Transverse colon (tissue), 4 donors: ENCODE results near the gene EML4.

Source experiments
- CTCF ChIP-seq, 5 experiments: fragments of 200-600 bp in 3 of 5; fragments of 450-650 bp in 2 of 5; sonication (generic) in 3 of 5; IDR thresholded peaks; 1 replicate in 2 of 5; 2 replicates in 3 of 5; pipeline ENCODE4 v1.5.1; 2016 to 2017; ENCODE audit warnings: antibody characterized with exemption in 5 of 5, inconsistent platforms in 3 of 5, mild to moderate bottlenecking in 2 of 5, moderate library complexity in 1 of 5
- EP300 ChIP-seq: sonication (generic); formaldehyde crosslinking; IDR thresholded peaks from one replicate; pipeline ENCODE4 v1.6.1; 2017; ENCODE audit warnings: antibody characterized with exemption, low read depth
- POLR2A ChIP-seq: fragments of 450-650 bp; IDR thresholded peaks from one replicate; pipeline ENCODE4 v1.6.1; 2016; ENCODE audit warnings: antibody characterized with exemption, mild to moderate bottlenecking, moderate library complexity
- POLR2AphosphoS5 ChIP-seq, 3 donors: sonication (generic); formaldehyde crosslinking; IDR thresholded peaks; one replicate each; pipeline ENCODE4 v1.6.1; 2016; ENCODE audit warnings: antibody characterized with exemption in 3 of 3

DNA sequence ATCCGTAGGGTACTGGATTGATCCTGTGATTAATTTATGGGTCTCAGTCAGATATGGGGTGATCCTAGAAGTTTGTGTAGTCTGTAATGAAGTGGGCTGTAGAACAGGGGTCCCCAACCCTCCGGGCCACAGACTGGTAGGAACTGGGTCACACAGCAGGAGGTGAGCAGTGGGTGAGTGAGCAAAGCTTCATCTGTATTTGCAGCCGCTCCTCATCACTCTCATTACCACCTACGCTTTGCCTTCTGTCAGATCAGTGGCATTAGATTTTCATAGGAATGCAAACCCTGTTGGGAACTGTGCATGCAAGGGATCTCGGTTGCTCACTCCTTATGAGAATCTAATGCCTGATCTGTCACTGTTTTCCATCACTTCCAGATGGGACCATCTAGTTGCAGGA, 48.8 kb downstream of the EML4 start:
- TF ChIP-seq CTCF (IDR thresholded peaks at IDR 0.05) (no peak), POLR2A (no peak), POLR2AphosphoS5 (IDR thresholded peaks at IDR 0.05) (no peak), EP300 (no peak)
